SH-SY5Y (cell line): ENCODE data around the gene AKAP6.

Experiments used
- GATA2 ChIP-seq: IDR thresholded peaks from 2 replicates; pipeline ENCODE4 v1.6.1; 2011; ENCODE audit warnings: mild to moderate bottlenecking, low read depth, low read length
- GATA3 ChIP-seq: IDR thresholded peaks from 2 replicates; pipeline ENCODE4 v1.6.1; 2011; ENCODE audit warnings: low read depth, mild to moderate bottlenecking, low read length, moderate library complexity

Gene AKAP6

GRCh38 chr14:32449648-32450047, 120.5 kb downstream of the AKAP6 start:
- TF ChIP-seq GATA3 (no peak), GATA2 (no peak)

GRCh38 chr14:32450919-32451675, 122.0 kb downstream of the AKAP6 start:
- TF ChIP-seq GATA2 (no peak), GATA3 (no peak)

GRCh38 chr14:32453857-32454810, 125.0 kb downstream of the AKAP6 start:
- TF ChIP-seq GATA3, result no peak
- TF ChIP-seq GATA2, result no peak

GRCh38 chr14:32457213-32457920, 128.3 kb downstream of the AKAP6 start:
- TF ChIP-seq GATA3, result no peak
- TF ChIP-seq GATA2, result no peak; the same call in 1 of the 2 replicates

GRCh38 chr14:32458720-32459119, 129.6 kb downstream of the AKAP6 start:
- TF ChIP-seq GATA3 (no peak), GATA2 (no peak)

- TF ChIP-seq GATA2 (no peak), GATA3 (no peak)
Observed at GRCh38 chr14:32460267-32460666, 131.2 kb downstream of the AKAP6 start.

- TF ChIP-seq GATA3 (no peak), GATA2 (no peak)
Observed at GRCh38 chr14:32468955-32469354, 139.9 kb downstream of the AKAP6 start.

- no peak for TF ChIP-seq GATA2
- TF ChIP-seq GATA3, result no peak
Observed at GRCh38 chr14:32469388-32470160, 140.5 kb downstream of the AKAP6 start.

GRCh38 chr14:32470161-32470715, 141.1 kb downstream of the AKAP6 start:
- TF ChIP-seq GATA2 (no peak), GATA3 (no peak)

- TF ChIP-seq GATA2 (no peak), GATA3 (no peak)
Observed at GRCh38 chr14:32471181-32471580, 142.1 kb downstream of the AKAP6 start.

- no peak for TF ChIP-seq GATA2
- TF ChIP-seq GATA3, result no peak
Observed at GRCh38 chr14:32472076-32472475, 143.0 kb downstream of the AKAP6 start.

- no peak for TF ChIP-seq GATA3
- no peak for TF ChIP-seq GATA2
Observed at GRCh38 chr14:32472512-32473463, 143.7 kb downstream of the AKAP6 start.

GRCh38 chr14:32473464-32473855, 144.4 kb downstream of the AKAP6 start:
- TF ChIP-seq GATA2 (no peak), GATA3 (no peak)
